Stromal cell of bone marrow (primary cell): ENCODE measurements around the gene CDY1.
"Not testable (repeated sequence)": the region's sequence is repeated elsewhere in the genome, so short reads cannot be mapped to it uniquely, and the experiment has no call there.

Source experiments
- DNase-seq: peaks from one replicate; pipeline ENCODE4 v3.0.0-alpha.2; 2012; ENCODE audit warnings: low read depth

The CDY1 gene

DNA sequence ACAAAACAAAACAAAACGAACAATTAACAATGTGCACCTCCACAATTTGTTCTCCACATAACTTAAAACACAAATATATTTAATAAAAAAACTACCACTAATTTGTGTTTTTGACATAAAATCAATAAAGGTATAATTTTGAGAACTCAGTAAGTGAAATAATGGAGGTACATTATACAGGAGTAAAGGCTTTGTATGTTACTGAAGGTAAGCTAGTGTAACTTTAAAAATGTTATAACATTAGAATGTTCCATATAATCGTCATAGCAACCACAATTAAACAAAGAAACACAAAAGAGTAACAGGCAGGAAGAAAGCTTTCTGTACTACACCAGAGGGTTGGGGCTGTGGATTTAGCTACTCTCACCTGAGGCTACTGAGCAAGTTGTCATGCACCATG is at the start of gene CDY1:
TSS of gene CDY1 (plus strand) at position 301 of the 400 bp plus-strand sequence. CDS start 326 bp downstream, outside the sequence.
- not testable (repeated sequence) for DNase-seq

- DNase-seq, result not testable (repeated sequence)
Observed at GRCh38 chrY:25593336-25593735, 28.6 kb upstream of the CDY1 start.

DNA sequence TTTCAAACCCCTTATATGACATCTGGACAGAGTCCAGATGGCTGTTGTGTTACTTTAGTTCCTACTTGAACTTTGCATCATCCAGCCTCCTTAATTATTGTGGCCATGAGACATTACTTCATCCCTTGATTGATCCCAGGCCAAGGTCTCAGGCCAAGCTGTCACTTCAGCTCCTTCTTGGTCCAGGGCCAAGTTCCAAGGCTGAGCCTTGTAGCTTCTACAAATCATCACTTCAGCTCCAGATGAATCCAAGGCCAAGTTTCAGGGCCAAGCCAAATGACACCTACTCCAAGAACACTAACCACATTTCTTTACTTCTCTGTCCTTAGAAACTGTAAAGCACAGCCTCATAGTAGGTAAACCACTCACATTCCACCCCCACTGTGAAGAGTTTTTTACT is 1.7 kb upstream of the CDY1 start:
- not testable (repeated sequence) for DNase-seq

GRCh38 chrY:25626524-25626923 is 4.6 kb downstream of the CDY1 start:
- DNase-seq, result not testable (repeated sequence)

GRCh38 chrY:25630383-25631112 is 8.6 kb downstream of the CDY1 start:
- not testable (repeated sequence) for DNase-seq

DNA sequence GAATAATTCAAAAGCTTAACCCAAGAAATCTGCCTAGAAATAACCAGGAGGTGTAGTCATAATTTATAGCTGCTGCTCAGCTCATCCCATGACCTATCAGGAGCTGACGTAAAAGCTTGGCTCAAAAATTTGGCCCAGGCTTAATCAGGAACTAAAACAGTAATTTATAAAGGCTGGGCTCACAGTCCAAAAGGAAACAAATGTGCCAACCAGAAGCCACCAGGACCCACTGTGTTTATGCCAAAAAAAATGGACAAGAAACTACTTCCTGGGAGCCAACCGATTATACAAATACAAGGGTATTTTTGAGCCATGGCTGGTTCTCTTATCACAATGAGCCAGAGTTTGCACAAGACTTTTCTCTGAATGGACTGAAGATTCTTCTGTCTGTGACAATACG is 17.9 kb downstream of the CDY1 start:
- DNase-seq, result not testable (repeated sequence)

- not testable (repeated sequence) for DNase-seq
Observed at GRCh38 chrY:25643024-25643915, 21.4 kb downstream of the CDY1 start.
